RWPE2 (cell line): ENCODE measurements around the gene RBM8A.

Source experiments
- ATAC-seq: fragments of 200-7000 bp; cut with Tn5 transposase; 3 replicates; pipeline ENCODE4 v1.9.1; 2021; ENCODE audit warnings: low read depth
- DNase-seq: peaks from one replicate; pipeline ENCODE4 v3.0.0-alpha.2; 2020; ENCODE audit warnings: low spot score
- H3K27ac ChIP-seq: fragments of 450-650 bp; 2 replicates; pipeline ENCODE4 v1.5.1; 2017; ENCODE audit warnings: mild to moderate bottlenecking; ENCODE audit not compliant: poor library complexity, severe bottlenecking
- H3K27me3 ChIP-seq: fragments of 250-450 bp; sonication (Bioruptor Pico); 2 replicates; pipeline ENCODE4 v1.5.1; 2021; ENCODE audit warnings: mild to moderate bottlenecking, moderate library complexity; ENCODE audit not compliant: insufficient read depth, poor library complexity, severe bottlenecking
- H3K36me3 ChIP-seq: fragments of 250-450 bp; sonication (Bioruptor Pico); 2 replicates; pipeline ENCODE4 v1.5.1; 2020; ENCODE audit warnings: low read depth, mild to moderate bottlenecking, moderate library complexity
- H3K4me1 ChIP-seq: fragments of 250-450 bp; sonication (Bioruptor Pico); 2 replicates; pipeline ENCODE4 v1.5.1; 2021; ENCODE audit warnings: mild to moderate bottlenecking, moderate library complexity; ENCODE audit not compliant: insufficient read depth, poor library complexity, severe bottlenecking
- H3K4me3 ChIP-seq: fragments of 250-450 bp; sonication (Bioruptor Pico); 2 replicates; pipeline ENCODE4 v1.5.1; 2021; ENCODE audit warnings: mild to moderate bottlenecking, moderate library complexity; ENCODE audit not compliant: severe bottlenecking
- H3K9me3 ChIP-seq: fragments of 250-450 bp; sonication (Bioruptor Pico); 2 replicates; pipeline ENCODE4 v1.5.1; 2021; ENCODE audit warnings: mild to moderate bottlenecking, moderate library complexity; ENCODE audit not compliant: severe bottlenecking
- CTCF ChIP-seq: fragments of 450-650 bp; IDR thresholded peaks from one replicate; pipeline ENCODE4 v1.5.1; 2017; ENCODE audit warnings: mild to moderate bottlenecking, moderate library complexity; ENCODE audit not compliant: poor library complexity, severe bottlenecking

The RBM8A gene

DNA sequence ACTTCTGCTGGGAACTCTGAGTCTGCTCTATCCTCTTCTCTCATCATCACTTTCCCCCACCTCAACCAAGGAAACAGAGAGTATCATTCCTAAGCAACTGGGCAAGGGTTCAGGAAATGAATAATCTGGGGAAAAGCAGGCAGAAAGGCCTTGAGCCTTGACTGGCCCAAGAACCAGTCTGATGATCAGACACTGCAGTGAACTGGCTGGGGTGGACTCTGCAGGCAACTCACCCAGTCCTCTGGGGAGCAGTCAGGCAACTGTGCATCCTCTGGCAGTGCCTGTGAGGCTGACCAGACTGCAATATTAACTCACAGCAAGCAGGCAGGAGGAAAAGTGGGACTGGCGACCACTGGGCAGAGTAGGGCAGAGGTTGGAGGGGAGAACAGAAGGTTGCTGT, 42.6 kb downstream of the RBM8A start:
- DNase-seq (no peak), ATAC-seq (no peak)
- no peak overlapping the region for H3K27ac ChIP-seq
- no peak overlapping the region for H3K4me3 ChIP-seq
- H3K36me3 ChIP-seq, result no peaks in the 10 kb centered on the region
- TF ChIP-seq CTCF, result no peak
- H3K27me3 ChIP-seq, result no peaks in the 10 kb centered on the region
- H3K9me3 ChIP-seq, result no peaks in the 10 kb centered on the region
- H3K4me1 ChIP-seq, result peaks cover under 1% of the 10 kb centered on the region

GRCh38 chr1:145879775-145880174, 47.5 kb downstream of the RBM8A start:
- H3K27ac ChIP-seq, result no peak overlapping the region
- H3K27me3 ChIP-seq, result no peaks in the 10 kb centered on the region
- H3K4me1 ChIP-seq, result peaks cover 6% of the 10 kb centered on the region
- no peaks in the 10 kb centered on the region for H3K9me3 ChIP-seq
- no peaks in the 10 kb centered on the region for H3K36me3 ChIP-seq
- H3K4me3 ChIP-seq, result no peak overlapping the region
- ATAC-seq (no peak), DNase-seq (no peak)
- no peak for TF ChIP-seq CTCF

GRCh38 chr1:145878724-145879123, 48.6 kb downstream of the RBM8A start:
- no peaks in the 10 kb centered on the region for H3K36me3 ChIP-seq
- DNase-seq (no peak), ATAC-seq (peak; percentile 77)
- no peak overlapping the region for H3K4me3 ChIP-seq
- no peaks in the 10 kb centered on the region for H3K27me3 ChIP-seq
- H3K27ac ChIP-seq, result no peak overlapping the region
- H3K4me1 ChIP-seq, result peaks cover 6% of the 10 kb centered on the region
- TF ChIP-seq CTCF, result no peak
- H3K9me3 ChIP-seq, result no peaks in the 10 kb centered on the region

- Histone ChIP-seq H3K36me3 (no peaks in the 10 kb centered on the region), H3K4me3 (no peak overlapping the region), H3K4me1 (peaks cover 6% of the 10 kb centered on the region), H3K9me3 (no peaks in the 10 kb centered on the region), H3K27ac (no peak overlapping the region), H3K27me3 (no peaks in the 10 kb centered on the region)
- ATAC-seq, result peak; percentile 31; the same call in 2 of the 3 replicates
- DNase-seq, result no peak
- TF ChIP-seq CTCF, result no peak
Measured at GRCh38 chr1:145877923-145878486, 49.3 kb downstream of the RBM8A start.

GRCh38 chr1:145874646-145875045, 52.6 kb downstream of the RBM8A start:
- H3K27me3 ChIP-seq, result no peaks in the 10 kb centered on the region
- DNase-seq (no peak), ATAC-seq (no peak)
- no peaks in the 10 kb centered on the region for H3K9me3 ChIP-seq
- H3K36me3 ChIP-seq, result no peaks in the 10 kb centered on the region
- H3K27ac ChIP-seq, result no peak overlapping the region
- no peak for TF ChIP-seq CTCF
- H3K4me1 ChIP-seq, result peaks cover 6% of the 10 kb centered on the region
- H3K4me3 ChIP-seq, result no peak overlapping the region
